Right lobe of liver (tissue), 6 donors: ENCODE data around the gene NCF4. TPM values are rescaled to one million over a fixed set of nuclear protein-coding genes. Genes with fewer than 3 reads are reported as not detected.

ENCODE experiments used
- ATAC-seq, 4 donors: fragments of 200-7000 bp; cut with Tn5 transposase; one replicate each; pipeline ENCODE4 v1.9.1; 2020; ENCODE audit warnings: mild to moderate bottlenecking in 4 of 4, moderate library complexity in 4 of 4
- DNase-seq, 3 donors: peaks; one replicate each; pipeline ENCODE4 v3.0.0-alpha.2; 2020
- H3K27ac ChIP-seq, 3 donors: fragments of 200-600 bp; one replicate each; pipeline ENCODE4 v1.8.0; 2022
- H3K27me3 ChIP-seq, 2 donors: fragments of 200-600 bp; one replicate each; pipeline ENCODE4 v1.8.0; 2022
- H3K36me3 ChIP-seq, 4 donors: fragments of 200-600 bp; sonication (generic) in 1 of 4; one replicate each; pipeline versions ENCODE4 v1.5.1 to v1.8.0; 2017 to 2022; ENCODE audit warnings: control low read depth in 1 of 4
- H3K4me1 ChIP-seq, 4 donors: fragments of 200-600 bp; sonication (generic) in 1 of 4; one replicate each; pipeline versions ENCODE4 v1.5.1 to v1.8.0; 2017 to 2022; ENCODE audit warnings: control low read depth in 1 of 4
- H3K4me3 ChIP-seq, 3 donors: fragments of 200-600 bp; one replicate each; pipeline ENCODE4 v1.8.0; 2022
- H3K9me3 ChIP-seq, 4 donors: fragments of 200-600 bp; sonication (generic) in 1 of 4; one replicate each; pipeline versions ENCODE4 v1.5.1 to v1.8.0; 2017 to 2022; ENCODE audit warnings: control low read depth in 1 of 4
- POLR2A ChIP-seq: fragments of 450-650 bp; IDR thresholded peaks from one replicate; pipeline ENCODE4 v1.6.1; 2017; ENCODE audit warnings: antibody characterized with exemption, mild to moderate bottlenecking
- WGBS: methylation state at CpG from one replicate; pipeline ENCODE4 v1.1.6; 2018; ENCODE audit warnings: low coverage, low lambda C conversion rate; ENCODE audit not compliant: insufficient coverage; ENCODE audit errors: missing lambda C conversion rate; 5-methylcytosine and 5-hydroxymethylcytosine counted together
- intact Hi-C, 2 donors: fragments of 100-400 bp; cut with DNase I; formaldehyde crosslinking; loops; one replicate each; pipeline versions ENCODE4 v1.11.2 to v1.14.1; 2022
- total RNA-seq, 6 experiments: library from RNA; depleted of rRNA in 2 of 6; stranded (reverse); fragments of >200 nt in 2 of 6; fragmentation: NEBNext Ultra II Directional in 3 of 6; extraction: Animal tissue kit (Norgen Biotek cat#: 25700) in 3 of 6; gene quantifications; one replicate each; pipeline versions ENCODE4 v1.1.0 to v1.2.4, GENCODE V29; 2016 to 2023
- TF ChIP-seq, protein P1 (sequence below), 4 donors: fragments of 200-600 bp in 3 of 4; fragments of 450-650 bp in 1 of 4; IDR thresholded peaks; one replicate each; pipeline versions ENCODE4 v1.5.1 to v1.8.0; 2016 to 2022; ENCODE audit warnings: antibody characterized with exemption in 4 of 4, mild to moderate bottlenecking in 2 of 4
- donor health status: DM: no; HTN: yes; CAD: no.
- donor health status: DM: no; HTN: no; CAD: no.
- donor health status: DM: no; HTN: no; CAD: no.
- donor health status: DM: no; HTN: yes; CAD: no.
- donor health status: DM: no; HTN: yes; CAD: no.

The NCF4 gene
- total RNA-seq, 6 experiments from 2014 or later, result 2.3 to 6.2 (median 4.0) TPM

DNA sequence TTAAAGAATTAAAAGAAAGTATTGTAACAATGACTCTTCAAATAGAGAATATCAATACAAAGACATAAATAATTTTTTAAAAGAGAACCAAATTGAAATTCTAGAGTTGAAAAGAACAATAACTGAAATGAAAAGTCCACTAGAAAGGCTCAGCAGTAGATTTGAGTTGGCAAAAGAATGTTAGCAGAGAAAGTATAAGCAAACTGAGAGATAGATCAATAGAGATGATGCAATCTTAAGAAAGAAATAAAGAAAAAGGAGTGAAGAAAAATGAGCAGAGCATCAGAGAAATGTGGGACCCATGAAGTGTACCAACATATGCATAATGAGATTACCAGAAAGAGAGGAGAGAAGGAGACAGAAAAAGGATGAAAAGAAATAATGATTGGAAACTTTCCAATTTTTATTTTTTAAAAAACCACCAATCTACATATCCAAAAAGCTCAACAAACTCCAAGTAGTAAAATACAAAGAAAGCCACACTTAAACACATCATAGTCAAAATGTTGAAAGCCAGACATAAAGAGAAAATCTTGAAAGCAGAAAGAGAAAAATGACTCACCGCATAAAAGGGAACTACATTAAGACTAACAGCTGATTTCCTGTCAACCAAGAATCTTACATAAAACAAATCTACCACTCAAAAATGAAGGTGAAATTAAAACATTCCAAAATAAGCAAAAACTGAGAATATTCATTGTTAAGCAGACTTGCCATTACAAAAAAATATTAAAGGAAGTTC is 20.9 kb downstream of the NCF4 start:
- no peaks in the 10 kb centered on the region for H3K36me3 ChIP-seq
- H3K9me3 ChIP-seq, result no peaks in the 10 kb centered on the region
- intact Hi-C loops, result no loop called here
- no peaks in the 10 kb centered on the region for H3K4me1 ChIP-seq
- H3K4me3 ChIP-seq, result no peak overlapping the region
- no peaks in the 10 kb centered on the region for H3K27me3 ChIP-seq
- H3K27ac ChIP-seq, result no peak overlapping the region
- no peak for TF ChIP-seq POLR2A
- TF ChIP-seq, protein P1, sequence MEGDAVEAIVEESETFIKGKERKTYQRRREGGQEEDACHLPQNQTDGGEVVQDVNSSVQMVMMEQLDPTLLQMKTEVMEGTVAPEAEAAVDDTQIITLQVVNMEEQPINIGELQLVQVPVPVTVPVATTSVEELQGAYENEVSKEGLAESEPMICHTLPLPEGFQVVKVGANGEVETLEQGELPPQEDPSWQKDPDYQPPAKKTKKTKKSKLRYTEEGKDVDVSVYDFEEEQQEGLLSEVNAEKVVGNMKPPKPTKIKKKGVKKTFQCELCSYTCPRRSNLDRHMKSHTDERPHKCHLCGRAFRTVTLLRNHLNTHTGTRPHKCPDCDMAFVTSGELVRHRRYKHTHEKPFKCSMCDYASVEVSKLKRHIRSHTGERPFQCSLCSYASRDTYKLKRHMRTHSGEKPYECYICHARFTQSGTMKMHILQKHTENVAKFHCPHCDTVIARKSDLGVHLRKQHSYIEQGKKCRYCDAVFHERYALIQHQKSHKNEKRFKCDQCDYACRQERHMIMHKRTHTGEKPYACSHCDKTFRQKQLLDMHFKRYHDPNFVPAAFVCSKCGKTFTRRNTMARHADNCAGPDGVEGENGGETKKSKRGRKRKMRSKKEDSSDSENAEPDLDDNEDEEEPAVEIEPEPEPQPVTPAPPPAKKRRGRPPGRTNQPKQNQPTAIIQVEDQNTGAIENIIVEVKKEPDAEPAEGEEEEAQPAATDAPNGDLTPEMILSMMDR (IDR thresholded peaks at IDR 0.05), result no peak
- no peak for ATAC-seq
- no peak for DNase-seq
- 53% methylated on average over 1 of the region's 1 CpG for WGBS

DNA sequence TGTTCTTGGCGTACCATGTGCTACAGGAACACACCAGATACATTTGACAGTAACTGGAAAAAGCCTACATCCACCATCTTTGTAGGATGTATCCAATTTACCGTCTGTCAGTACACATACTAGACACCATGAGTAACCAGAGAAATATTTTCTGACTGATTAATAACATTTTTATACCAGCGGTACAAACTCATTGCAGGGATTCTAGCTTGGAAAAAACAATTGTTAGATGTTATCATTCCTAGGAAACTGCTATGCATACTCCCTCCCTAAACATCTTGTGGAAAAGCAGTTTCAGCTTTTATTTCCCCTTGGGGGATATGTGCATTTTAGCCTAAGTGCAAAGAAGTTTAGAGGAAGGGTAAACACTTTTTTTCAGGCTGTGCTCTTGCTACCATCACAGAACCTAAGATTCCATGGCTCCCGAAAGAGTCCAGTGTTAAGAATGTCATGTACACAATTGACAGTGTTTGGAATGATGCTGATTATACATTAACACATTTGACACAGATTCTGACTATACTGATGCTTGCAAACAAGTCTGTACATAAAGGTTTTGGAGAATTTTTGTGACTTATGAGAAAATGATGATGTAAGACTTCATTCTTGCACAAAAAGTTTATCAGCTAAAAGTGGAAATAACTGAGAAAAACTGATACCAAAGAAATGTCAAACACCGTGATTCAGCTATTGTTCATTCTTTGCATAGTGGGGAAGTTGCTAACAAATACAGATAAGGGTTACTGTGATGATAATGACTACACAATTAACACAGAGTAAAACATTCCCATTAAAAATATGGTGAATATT is 23.7 kb downstream of the NCF4 start:
- Histone ChIP-seq H3K4me3 (no peak overlapping the region), H3K27ac (no peak overlapping the region), H3K4me1 (no peaks in the 10 kb centered on the region), H3K27me3 (no peaks in the 10 kb centered on the region), H3K9me3 (no peaks in the 10 kb centered on the region), H3K36me3 (no peaks in the 10 kb centered on the region)
- no peak for TF ChIP-seq POLR2A
- TF ChIP-seq, protein P1 (IDR thresholded peaks at IDR 0.05), result no peak
- ATAC-seq (peak in 1 of 4 donors; percentile 28), DNase-seq (no peak)
- 30% methylated on average over 3 of the region's 5 CpGs for WGBS
- intact Hi-C loops, result no loop called here

DNA sequence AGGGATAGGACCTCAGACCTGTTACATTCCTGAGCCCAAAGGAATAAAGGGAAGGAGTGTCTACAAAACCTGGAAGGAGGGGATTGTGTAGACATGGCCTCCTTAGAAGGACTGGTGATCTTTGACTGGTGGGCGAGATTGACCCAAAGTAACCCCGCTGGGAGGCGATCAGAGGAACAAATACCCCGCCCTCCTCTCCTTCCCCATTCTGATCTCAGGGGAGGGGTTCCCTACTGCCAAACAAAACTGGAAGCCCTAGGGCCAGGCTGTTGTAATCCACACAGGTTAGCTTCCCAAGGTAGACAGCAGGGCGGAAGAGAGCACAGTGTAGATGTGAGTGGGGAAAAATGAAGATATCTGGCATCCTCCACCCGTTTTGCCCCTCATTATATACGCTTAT is 24.7 kb downstream of the NCF4 start:
- Histone ChIP-seq H3K4me1 (no peaks in the 10 kb centered on the region), H3K27ac (no peak overlapping the region), H3K36me3 (no peaks in the 10 kb centered on the region), H3K27me3 (no peaks in the 10 kb centered on the region), H3K4me3 (no peak overlapping the region), H3K9me3 (no peaks in the 10 kb centered on the region)
- TF ChIP-seq, protein P1 (IDR thresholded peaks at IDR 0.05), result no peak
- peak; percentile 22 to 62 (median 48) for ATAC-seq
- WGBS, result 43% methylated on average over 5 of the region's 7 CpGs
- intact Hi-C loops, result no loop called here
- no peak for DNase-seq

DNA sequence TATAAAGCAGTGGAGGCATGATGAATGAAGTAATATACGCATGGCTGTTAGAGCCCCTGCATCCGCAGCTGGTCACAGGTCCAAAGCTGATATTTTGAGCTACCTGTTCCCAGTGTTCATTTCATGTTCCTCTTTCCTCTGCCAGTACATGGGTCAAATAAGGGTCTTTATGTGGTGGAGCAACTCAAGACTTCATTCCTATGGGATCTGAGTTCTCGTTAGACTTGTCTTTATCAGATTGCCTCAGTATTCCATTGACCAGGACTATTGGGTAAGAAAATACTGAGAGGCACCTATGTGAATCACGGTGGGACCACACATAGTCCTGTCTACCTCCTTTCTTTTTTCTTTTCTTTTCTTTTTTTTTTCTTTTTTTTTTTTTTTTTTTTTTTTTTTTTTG is 25.2 kb downstream of the NCF4 start:
- DNase-seq (no peak), ATAC-seq (no peak)
- 69% methylated on average over 3 of the region's 4 CpGs for WGBS
- Histone ChIP-seq H3K4me3 (no peak overlapping the region), H3K27me3 (no peaks in the 10 kb centered on the region), H3K4me1 (no peaks in the 10 kb centered on the region), H3K9me3 (no peaks in the 10 kb centered on the region), H3K36me3 (no peaks in the 10 kb centered on the region), H3K27ac (no peak overlapping the region)
- TF ChIP-seq, protein P1 (IDR thresholded peaks at IDR 0.05), result no peak
- TF ChIP-seq POLR2A, result no peak
- intact Hi-C loops, result no loop called here
